Neural progenitor cell (in vitro differentiated cells): Measurements from ENCODE around the gene TFDP1.

ENCODE experiments used
- CTCF ChIP-seq: fragments of 200-600 bp; sonication (generic); IDR thresholded peaks from 2 replicates; pipeline ENCODE4 v1.5.1; 2017; ENCODE audit warnings: antibody characterized with exemption, mild to moderate bottlenecking
- EZH2 ChIP-seq: fragments of 200-600 bp; sonication (generic); IDR thresholded peaks from 2 replicates; pipeline ENCODE4 v1.6.1; 2017; ENCODE audit warnings: antibody characterized with exemption, mild to moderate bottlenecking, moderate library complexity

- TF ChIP-seq CTCF (no peak), EZH2 (no peak)
Observed at GRCh38 chr13:113656003-113656588, 71.5 kb downstream of the TFDP1 start.
